ENCODE measurements around the gene KDM4B.

DNA sequence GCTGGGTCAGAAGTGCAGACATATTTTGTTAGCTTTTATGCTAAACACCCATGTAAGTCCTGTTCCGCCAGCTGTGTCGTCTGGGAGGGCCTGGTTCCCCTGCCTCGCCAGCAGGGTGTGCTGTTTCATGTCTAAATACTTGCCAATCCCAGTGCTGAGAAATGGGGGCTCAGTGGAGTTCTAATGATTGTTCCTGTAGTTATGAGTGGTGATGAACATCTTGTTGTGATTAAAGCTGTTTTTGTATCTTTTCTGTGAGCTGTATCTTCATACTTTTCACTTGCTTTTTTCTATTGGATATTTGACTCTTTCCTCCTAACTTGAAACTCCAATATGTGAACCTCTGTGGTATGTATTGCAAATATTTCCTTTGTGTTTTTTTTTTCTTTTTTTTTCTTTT, 32.7 kb downstream of the KDM4B start:
- peak in 3 of 4 experiments; percentile 41 to 64 (median 55) for TF ChIP-seq CTCF (IDR thresholded peaks at IDR 0.05)
- no peak for TF ChIP-seq POLR2A (IDR thresholded peaks at IDR 0.05)
- TF ChIP-seq EP300 (IDR thresholded peaks at IDR 0.05) = no peak
- no peak for TF ChIP-seq POLR2AphosphoS5 (IDR thresholded peaks at IDR 0.05)
